ENCODE results near the gene ACAP3. TPM values are rescaled to one million over a fixed set of nuclear protein-coding genes. Genes with fewer than 3 reads are reported as not detected.

Gene ACAP3
- total RNA-seq, 1 experiment from 2014 or later: 30.7 TPM

DNA sequence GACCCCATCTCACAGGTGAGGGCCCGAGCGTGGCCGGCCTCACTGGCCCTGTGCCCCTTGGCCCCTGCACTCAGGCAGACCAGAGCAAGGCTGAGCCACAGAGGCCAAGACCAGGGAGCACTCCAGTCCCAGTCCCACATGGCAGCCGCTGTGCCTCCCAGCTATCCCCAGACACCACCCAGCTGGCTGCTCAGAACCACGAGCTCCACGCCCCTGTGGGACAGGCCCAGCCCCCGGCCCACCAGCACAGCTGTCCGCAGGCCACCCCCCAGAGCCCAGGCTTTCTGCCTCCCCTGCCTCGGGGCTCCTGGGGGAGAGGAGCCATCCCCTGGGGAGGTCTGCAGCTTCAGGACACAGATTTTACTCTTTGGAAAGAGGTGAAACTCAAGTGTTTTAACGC is 52.1 kb downstream of the ACAP3 start:
- BruUV-seq (replicated peaks): no TSS peak
- ChIA-PET CTCF (no interaction called here), POLR2A (no interaction called here)
- Histone ChIP-seq H3K4me3 (ENCODE audit: low read depth in 2 of 2, low read length in 2 of 2) (no peak overlapping the region), H3K4me1 (ENCODE audit: control insufficient read depth, insufficient read depth, low read length) (0 out of 2 replicates have a peak, but pooled peaks cover 2% of the 10 kb centered on the region), H3K27ac (ENCODE audit: low read length) (no peak overlapping the region), H3K9me3 (ENCODE audit: control insufficient read depth, insufficient read depth, low read depth, low read length) (no peaks in the 10 kb centered on the region), H3K27me3 (ENCODE audit: control insufficient read depth, insufficient read depth, low read length) (no peaks in the 10 kb centered on the region), H3K36me3 (ENCODE audit: control insufficient read depth, insufficient read depth, low read length) (no peaks in the 10 kb centered on the region)
- DNase-seq (ENCODE audit: low read depth, low spot score) (no peak), ATAC-seq (no peak)
- TF ChIP-seq, protein P1, sequence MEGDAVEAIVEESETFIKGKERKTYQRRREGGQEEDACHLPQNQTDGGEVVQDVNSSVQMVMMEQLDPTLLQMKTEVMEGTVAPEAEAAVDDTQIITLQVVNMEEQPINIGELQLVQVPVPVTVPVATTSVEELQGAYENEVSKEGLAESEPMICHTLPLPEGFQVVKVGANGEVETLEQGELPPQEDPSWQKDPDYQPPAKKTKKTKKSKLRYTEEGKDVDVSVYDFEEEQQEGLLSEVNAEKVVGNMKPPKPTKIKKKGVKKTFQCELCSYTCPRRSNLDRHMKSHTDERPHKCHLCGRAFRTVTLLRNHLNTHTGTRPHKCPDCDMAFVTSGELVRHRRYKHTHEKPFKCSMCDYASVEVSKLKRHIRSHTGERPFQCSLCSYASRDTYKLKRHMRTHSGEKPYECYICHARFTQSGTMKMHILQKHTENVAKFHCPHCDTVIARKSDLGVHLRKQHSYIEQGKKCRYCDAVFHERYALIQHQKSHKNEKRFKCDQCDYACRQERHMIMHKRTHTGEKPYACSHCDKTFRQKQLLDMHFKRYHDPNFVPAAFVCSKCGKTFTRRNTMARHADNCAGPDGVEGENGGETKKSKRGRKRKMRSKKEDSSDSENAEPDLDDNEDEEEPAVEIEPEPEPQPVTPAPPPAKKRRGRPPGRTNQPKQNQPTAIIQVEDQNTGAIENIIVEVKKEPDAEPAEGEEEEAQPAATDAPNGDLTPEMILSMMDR (IDR thresholded peaks at IDR 0.05): no peak
- no peak for TF ChIP-seq SIN3A (IDR thresholded peaks at IDR 0.05; ENCODE audit: borderline replicate concordance, insufficient read depth, low read depth, low read length)
- TF ChIP-seq TCF7L2 (IDR thresholded peaks at IDR 0.05; ENCODE audit: low read depth, low read length): no peak
- TF ChIP-seq POLR2AphosphoS5 (IDR thresholded peaks at IDR 0.05; ENCODE audit: low read depth, low read length): no peak
- TF ChIP-seq, protein P2, sequence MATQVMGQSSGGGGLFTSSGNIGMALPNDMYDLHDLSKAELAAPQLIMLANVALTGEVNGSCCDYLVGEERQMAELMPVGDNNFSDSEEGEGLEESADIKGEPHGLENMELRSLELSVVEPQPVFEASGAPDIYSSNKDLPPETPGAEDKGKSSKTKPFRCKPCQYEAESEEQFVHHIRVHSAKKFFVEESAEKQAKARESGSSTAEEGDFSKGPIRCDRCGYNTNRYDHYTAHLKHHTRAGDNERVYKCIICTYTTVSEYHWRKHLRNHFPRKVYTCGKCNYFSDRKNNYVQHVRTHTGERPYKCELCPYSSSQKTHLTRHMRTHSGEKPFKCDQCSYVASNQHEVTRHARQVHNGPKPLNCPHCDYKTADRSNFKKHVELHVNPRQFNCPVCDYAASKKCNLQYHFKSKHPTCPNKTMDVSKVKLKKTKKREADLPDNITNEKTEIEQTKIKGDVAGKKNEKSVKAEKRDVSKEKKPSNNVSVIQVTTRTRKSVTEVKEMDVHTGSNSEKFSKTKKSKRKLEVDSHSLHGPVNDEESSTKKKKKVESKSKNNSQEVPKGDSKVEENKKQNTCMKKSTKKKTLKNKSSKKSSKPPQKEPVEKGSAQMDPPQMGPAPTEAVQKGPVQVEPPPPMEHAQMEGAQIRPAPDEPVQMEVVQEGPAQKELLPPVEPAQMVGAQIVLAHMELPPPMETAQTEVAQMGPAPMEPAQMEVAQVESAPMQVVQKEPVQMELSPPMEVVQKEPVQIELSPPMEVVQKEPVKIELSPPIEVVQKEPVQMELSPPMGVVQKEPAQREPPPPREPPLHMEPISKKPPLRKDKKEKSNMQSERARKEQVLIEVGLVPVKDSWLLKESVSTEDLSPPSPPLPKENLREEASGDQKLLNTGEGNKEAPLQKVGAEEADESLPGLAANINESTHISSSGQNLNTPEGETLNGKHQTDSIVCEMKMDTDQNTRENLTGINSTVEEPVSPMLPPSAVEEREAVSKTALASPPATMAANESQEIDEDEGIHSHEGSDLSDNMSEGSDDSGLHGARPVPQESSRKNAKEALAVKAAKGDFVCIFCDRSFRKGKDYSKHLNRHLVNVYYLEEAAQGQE (IDR thresholded peaks at IDR 0.05; ENCODE audit: insufficient read depth in 1 of 2, low read depth in 2 of 2, low read length in 1 of 2): no peak
- intact Hi-C loops (cut with micrococcal nuclease; ENCODE audit: unreplicated experiment): no loop called here
- in situ Hi-C loops (cut with HindIII; ENCODE audit: low pct_unique_long_range_greater_than_20kb, low sequenced_read_pairs): no loop called here

DNA sequence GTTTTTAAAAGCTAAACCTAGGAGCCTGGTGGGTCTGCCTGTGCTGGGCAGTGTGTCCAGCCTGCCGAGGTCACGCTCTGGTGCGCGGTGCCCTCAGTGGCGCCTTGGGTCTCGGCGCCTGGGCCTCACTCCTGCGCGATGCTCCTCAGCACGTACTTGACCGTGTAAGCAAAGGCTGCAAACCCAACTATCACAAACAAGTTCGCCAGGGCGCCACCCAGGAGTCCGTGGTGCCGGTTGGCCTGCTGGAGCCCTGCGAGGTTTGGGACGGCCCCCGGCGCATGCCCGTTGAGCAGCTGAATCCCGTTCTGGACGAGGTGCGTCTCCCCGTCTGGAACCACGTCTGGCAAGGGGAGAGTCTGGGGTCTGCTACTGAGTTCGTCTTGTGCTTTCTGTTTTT is 52.7 kb downstream of the ACAP3 start:
- intact Hi-C loops (cut with micrococcal nuclease; ENCODE audit: unreplicated experiment): no loop called here
- in situ Hi-C loops (cut with HindIII; ENCODE audit: low pct_unique_long_range_greater_than_20kb, low sequenced_read_pairs): no loop called here
- TF ChIP-seq, protein P1 (IDR thresholded peaks at IDR 0.05): no peak
- TF ChIP-seq, protein P2 (IDR thresholded peaks at IDR 0.05; ENCODE audit: insufficient read depth in 1 of 2, low read depth in 2 of 2, low read length in 1 of 2): no peak
- no peak for TF ChIP-seq POLR2AphosphoS5 (IDR thresholded peaks at IDR 0.05; ENCODE audit: low read depth, low read length)
- no peak for TF ChIP-seq SIN3A (IDR thresholded peaks at IDR 0.05; ENCODE audit: borderline replicate concordance, insufficient read depth, low read depth, low read length)
- no peak for TF ChIP-seq TCF7L2 (IDR thresholded peaks at IDR 0.05; ENCODE audit: low read depth, low read length)
- Histone ChIP-seq H3K27me3 (ENCODE audit: control insufficient read depth, insufficient read depth, low read length) (no peaks in the 10 kb centered on the region), H3K27ac (ENCODE audit: low read length) (no peak overlapping the region), H3K4me1 (ENCODE audit: control insufficient read depth, insufficient read depth, low read length) (0 out of 2 replicates have a peak, but pooled peaks cover 4% of the 10 kb centered on the region), H3K36me3 (ENCODE audit: control insufficient read depth, insufficient read depth, low read length) (no peaks in the 10 kb centered on the region), H3K9me3 (ENCODE audit: control insufficient read depth, insufficient read depth, low read depth, low read length) (no peaks in the 10 kb centered on the region), H3K4me3 (ENCODE audit: low read depth in 2 of 2, low read length in 2 of 2) (no peak overlapping the region)
- BruUV-seq (replicated peaks): TSS peak; percentile 64
- DNase-seq (ENCODE audit: low read depth, low spot score): no peak
- ATAC-seq: no peak
- ChIA-PET CTCF (no interaction called here), POLR2A (no interaction called here)

All from Panc1 (cell line).